B cell (primary cell): Measurements from ENCODE around the gene JAG1.

Experiments
- CTCF ChIP-seq: fragments of 200-600 bp; IDR thresholded peaks from one replicate; pipeline ENCODE4 v1.8.0; 2022; ENCODE audit warnings: antibody characterized with exemption, mild to moderate bottlenecking
- EZH2 ChIP-seq: IDR thresholded peaks from 2 replicates; pipeline ENCODE4 v1.6.1; 2012; ENCODE audit warnings: borderline replicate concordance, low read depth, mild to moderate bottlenecking, moderate library complexity, low read length; ENCODE audit not compliant: insufficient read depth, poor library complexity, severe bottlenecking

- TF ChIP-seq CTCF (no peak), EZH2 (no peak)
Observed at GRCh38 chr20:10709916-10710315, 36.1 kb upstream of the JAG1 start.
